SK-N-SH treated with all-trans-retinoic acid at 6 μM for 48 hours (cell line): ENCODE results near the gene CD99.

Source experiments
- ATAC-seq: fragments of 200-7000 bp; cut with Tn5 transposase; 3 replicates; pipeline ENCODE4 v1.9.1; 2020; ENCODE audit warnings: mild to moderate bottlenecking, moderate library complexity
- ARNTL ChIP-seq: fragments of 450-650 bp; formaldehyde crosslinking; IDR thresholded peaks from 2 replicates; pipeline ENCODE4 v1.5.0; 2020; ENCODE audit warnings: low read depth, mild to moderate bottlenecking, moderate library complexity, borderline replicate concordance
- BACH2 ChIP-seq: fragments of 250-450 bp; sonication (Bioruptor Pico); IDR thresholded peaks from 2 replicates; pipeline ENCODE4 v1.9.0; 2021; ENCODE audit warnings: mild to moderate bottlenecking, borderline replicate concordance
- CSDC2 ChIP-seq: fragments of 250-450 bp; sonication (Bioruptor Pico); IDR thresholded peaks from 2 replicates; pipeline ENCODE4 v1.5.0; 2020; ENCODE audit warnings: mild to moderate bottlenecking, moderate library complexity
- ESRRG ChIP-seq: fragments of 250-450 bp; sonication (Bioruptor Pico); IDR thresholded peaks from 2 replicates; pipeline ENCODE4 v1.6.1; 2021; ENCODE audit warnings: mild to moderate bottlenecking
- GLIS3 ChIP-seq: fragments of 250-450 bp; sonication (Bioruptor Pico); IDR thresholded peaks from 2 replicates; pipeline ENCODE4 v1.5.0; 2020; ENCODE audit warnings: mild to moderate bottlenecking, moderate library complexity
- ISL1 ChIP-seq: fragments of 250-450 bp; sonication (Bioruptor Pico); IDR thresholded peaks from 2 replicates; pipeline ENCODE4 v2.1.2; 2022; ENCODE audit warnings: mild to moderate bottlenecking, moderate library complexity
- OSR1 ChIP-seq: fragments of 250-450 bp; sonication (Bioruptor Pico); IDR thresholded peaks from 2 replicates; pipeline ENCODE4 v1.8.0; 2022; ENCODE audit warnings: moderate library complexity, mild to moderate bottlenecking, inconsistent platforms
- PPARA ChIP-seq: fragments of 250-450 bp; sonication (Bioruptor Pico); IDR thresholded peaks from 2 replicates; pipeline ENCODE4 v1.5.0; 2020; ENCODE audit warnings: mild to moderate bottlenecking, borderline replicate concordance
- RARB ChIP-seq: fragments of 250-450 bp; sonication (Bioruptor Pico); IDR thresholded peaks from 2 replicates; pipeline ENCODE4 v1.8.0; 2021; ENCODE audit warnings: mild to moderate bottlenecking, moderate library complexity
- SNAI2 ChIP-seq: fragments of 250-450 bp; sonication (Bioruptor Pico); IDR thresholded peaks from 2 replicates; pipeline ENCODE4 v1.5.0; 2020; ENCODE audit warnings: mild to moderate bottlenecking, moderate library complexity
- TCF4 ChIP-seq: fragments of 250-450 bp; sonication (Bioruptor Pico); IDR thresholded peaks from 2 replicates; pipeline ENCODE4 v1.8.0; 2021; ENCODE audit warnings: mild to moderate bottlenecking, moderate library complexity, borderline replicate concordance
- TOX ChIP-seq: fragments of 250-450 bp; sonication (Bioruptor Pico); IDR thresholded peaks from 2 replicates; pipeline ENCODE4 v1.8.0; 2021; ENCODE audit warnings: mild to moderate bottlenecking, moderate library complexity, borderline replicate concordance
- ZC3H10 ChIP-seq: fragments of 250-450 bp; sonication (Bioruptor Pico); IDR thresholded peaks from 2 replicates; pipeline ENCODE4 v1.5.1; 2021; ENCODE audit warnings: mild to moderate bottlenecking, moderate library complexity
- ZFP3 ChIP-seq: fragments of 250-450 bp; sonication (Bioruptor Pico); IDR thresholded peaks from 2 replicates; pipeline ENCODE4 v1.5.0; 2020; ENCODE audit warnings: mild to moderate bottlenecking, moderate library complexity
- ZFP30 ChIP-seq: fragments of 450-650 bp; formaldehyde crosslinking; IDR thresholded peaks from 2 replicates; pipeline ENCODE4 v1.5.0; 2022; ENCODE audit warnings: mild to moderate bottlenecking, moderate library complexity
- ZNF565 ChIP-seq: fragments of 450-650 bp; formaldehyde crosslinking; conservative IDR thresholded peaks from 2 replicates; pipeline ENCODE4 v1.5.0; 2020; ENCODE audit warnings: low read depth, mild to moderate bottlenecking, moderate library complexity
- ZNF70 ChIP-seq: fragments of 450-650 bp; formaldehyde crosslinking; IDR thresholded peaks from 2 replicates; pipeline ENCODE4 v1.5.0; 2020; ENCODE audit warnings: mild to moderate bottlenecking, moderate library complexity
- ZNF8 ChIP-seq: fragments of 450-650 bp; formaldehyde crosslinking; IDR thresholded peaks from 2 replicates; pipeline ENCODE4 v1.5.0; 2020; ENCODE audit warnings: mild to moderate bottlenecking, moderate library complexity
- TF ChIP-seq, protein P1 (sequence below): fragments of 250-450 bp; sonication (Bioruptor Pico); IDR thresholded peaks from 2 replicates; pipeline ENCODE4 v1.5.1; 2020; ENCODE audit warnings: low read depth, mild to moderate bottlenecking, moderate library complexity
- TF ChIP-seq, protein P2 (sequence below): fragments of 250-450 bp; sonication (Bioruptor Pico); IDR thresholded peaks from 2 replicates; pipeline ENCODE4 v1.5.1; 2021; ENCODE audit warnings: mild to moderate bottlenecking, moderate library complexity
- TF ChIP-seq, protein P3 (sequence below): fragments of 250-450 bp; sonication (Bioruptor Pico); IDR thresholded peaks from 2 replicates; pipeline ENCODE4 v1.8.0; 2020; ENCODE audit warnings: mild to moderate bottlenecking, moderate library complexity, borderline replicate concordance
- TF ChIP-seq, protein P4 (sequence below): fragments of 250-450 bp; sonication (Bioruptor Pico); IDR thresholded peaks from 2 replicates; pipeline ENCODE4 v1.8.0; 2021; ENCODE audit warnings: low read depth, mild to moderate bottlenecking, moderate library complexity, borderline replicate concordance

CD99 gene

DNA sequence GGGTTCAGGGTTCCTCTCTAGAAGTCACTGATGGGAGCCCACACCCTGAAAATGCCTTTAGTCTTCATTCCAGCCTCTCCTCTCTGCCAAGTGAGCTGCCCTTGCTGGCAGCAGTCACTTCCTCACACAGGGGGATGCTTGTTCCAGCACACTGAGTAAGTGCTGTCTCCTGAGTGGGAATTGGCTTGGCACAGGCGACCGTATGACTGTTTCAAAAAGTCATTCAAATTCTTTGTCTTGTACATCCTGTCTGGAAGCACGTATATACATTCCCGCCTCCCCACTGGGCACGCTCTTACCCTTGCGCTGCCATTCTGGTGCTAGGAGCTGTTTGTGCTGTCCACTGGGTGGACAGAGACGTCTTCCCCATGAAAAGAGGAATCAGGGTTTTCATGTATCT is 40.2 kb upstream of the CD99 start:
- ATAC-seq: no peak
- TF ChIP-seq ARNTL (CRISPR knock-in tag): no peak
- TF ChIP-seq ZFP30 (CRISPR knock-in tag): no peak
- no peak for TF ChIP-seq OSR1 (CRISPR knock-in tag)
- no peak for TF ChIP-seq TCF4 (CRISPR knock-in tag)
- TF ChIP-seq ISL1 (CRISPR knock-in tag): no peak
- TF ChIP-seq PPARA (CRISPR knock-in tag): no peak
- no peak for TF ChIP-seq TOX (CRISPR knock-in tag)
- TF ChIP-seq, protein P1, sequence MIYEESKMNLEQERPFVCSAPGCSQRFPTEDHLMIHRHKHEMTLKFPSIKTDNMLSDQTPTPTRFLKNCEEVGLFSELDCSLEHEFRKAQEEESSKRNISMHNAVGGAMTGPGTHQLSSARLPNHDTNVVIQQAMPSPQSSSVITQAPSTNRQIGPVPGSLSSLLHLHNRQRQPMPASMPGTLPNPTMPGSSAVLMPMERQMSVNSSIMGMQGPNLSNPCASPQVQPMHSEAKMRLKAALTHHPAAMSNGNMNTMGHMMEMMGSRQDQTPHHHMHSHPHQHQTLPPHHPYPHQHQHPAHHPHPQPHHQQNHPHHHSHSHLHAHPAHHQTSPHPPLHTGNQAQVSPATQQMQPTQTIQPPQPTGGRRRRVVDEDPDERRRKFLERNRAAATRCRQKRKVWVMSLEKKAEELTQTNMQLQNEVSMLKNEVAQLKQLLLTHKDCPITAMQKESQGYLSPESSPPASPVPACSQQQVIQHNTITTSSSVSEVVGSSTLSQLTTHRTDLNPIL: no peak
- TF ChIP-seq, protein P2, sequence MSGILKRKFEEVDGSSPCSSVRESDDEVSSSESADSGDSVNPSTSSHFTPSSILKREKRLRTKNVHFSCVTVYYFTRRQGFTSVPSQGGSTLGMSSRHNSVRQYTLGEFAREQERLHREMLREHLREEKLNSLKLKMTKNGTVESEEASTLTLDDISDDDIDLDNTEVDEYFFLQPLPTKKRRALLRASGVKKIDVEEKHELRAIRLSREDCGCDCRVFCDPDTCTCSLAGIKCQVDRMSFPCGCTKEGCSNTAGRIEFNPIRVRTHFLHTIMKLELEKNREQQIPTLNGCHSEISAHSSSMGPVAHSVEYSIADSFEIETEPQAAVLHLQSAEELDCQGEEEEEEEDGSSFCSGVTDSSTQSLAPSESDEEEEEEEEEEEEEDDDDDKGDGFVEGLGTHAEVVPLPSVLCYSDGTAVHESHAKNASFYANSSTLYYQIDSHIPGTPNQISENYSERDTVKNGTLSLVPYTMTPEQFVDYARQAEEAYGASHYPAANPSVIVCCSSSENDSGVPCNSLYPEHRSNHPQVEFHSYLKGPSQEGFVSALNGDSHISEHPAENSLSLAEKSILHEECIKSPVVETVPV: no peak
- TF ChIP-seq, protein P3, sequence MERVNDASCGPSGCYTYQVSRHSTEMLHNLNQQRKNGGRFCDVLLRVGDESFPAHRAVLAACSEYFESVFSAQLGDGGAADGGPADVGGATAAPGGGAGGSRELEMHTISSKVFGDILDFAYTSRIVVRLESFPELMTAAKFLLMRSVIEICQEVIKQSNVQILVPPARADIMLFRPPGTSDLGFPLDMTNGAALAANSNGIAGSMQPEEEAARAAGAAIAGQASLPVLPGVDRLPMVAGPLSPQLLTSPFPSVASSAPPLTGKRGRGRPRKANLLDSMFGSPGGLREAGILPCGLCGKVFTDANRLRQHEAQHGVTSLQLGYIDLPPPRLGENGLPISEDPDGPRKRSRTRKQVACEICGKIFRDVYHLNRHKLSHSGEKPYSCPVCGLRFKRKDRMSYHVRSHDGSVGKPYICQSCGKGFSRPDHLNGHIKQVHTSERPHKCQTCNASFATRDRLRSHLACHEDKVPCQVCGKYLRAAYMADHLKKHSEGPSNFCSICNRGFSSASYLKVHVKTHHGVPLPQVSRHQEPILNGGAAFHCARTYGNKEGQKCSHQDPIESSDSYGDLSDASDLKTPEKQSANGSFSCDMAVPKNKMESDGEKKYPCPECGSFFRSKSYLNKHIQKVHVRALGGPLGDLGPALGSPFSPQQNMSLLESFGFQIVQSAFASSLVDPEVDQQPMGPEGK (CRISPR knock-in tag): no peak
- TF ChIP-seq ZC3H10 (CRISPR knock-in tag): no peak
- TF ChIP-seq CSDC2: no peak
- no peak for TF ChIP-seq ESRRG (CRISPR knock-in tag)
- TF ChIP-seq ZNF8 (CRISPR knock-in tag): no peak
- TF ChIP-seq SNAI2: no peak
- TF ChIP-seq ZNF565 (CRISPR knock-in tag): no peak
- TF ChIP-seq GLIS3 (CRISPR knock-in tag): no peak
- TF ChIP-seq, protein P4, sequence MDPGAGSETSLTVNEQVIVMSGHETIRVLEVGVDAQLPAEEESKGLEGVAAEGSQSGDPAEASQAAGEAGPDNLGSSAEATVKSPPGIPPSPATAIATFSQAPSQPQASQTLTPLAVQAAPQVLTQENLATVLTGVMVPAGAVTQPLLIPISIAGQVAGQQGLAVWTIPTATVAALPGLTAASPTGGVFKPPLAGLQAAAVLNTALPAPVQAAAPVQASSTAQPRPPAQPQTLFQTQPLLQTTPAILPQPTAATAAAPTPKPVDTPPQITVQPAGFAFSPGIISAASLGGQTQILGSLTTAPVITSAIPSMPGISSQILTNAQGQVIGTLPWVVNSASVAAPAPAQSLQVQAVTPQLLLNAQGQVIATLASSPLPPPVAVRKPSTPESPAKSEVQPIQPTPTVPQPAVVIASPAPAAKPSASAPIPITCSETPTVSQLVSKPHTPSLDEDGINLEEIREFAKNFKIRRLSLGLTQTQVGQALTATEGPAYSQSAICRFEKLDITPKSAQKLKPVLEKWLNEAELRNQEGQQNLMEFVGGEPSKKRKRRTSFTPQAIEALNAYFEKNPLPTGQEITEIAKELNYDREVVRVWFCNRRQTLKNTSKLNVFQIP (CRISPR knock-in tag): no peak
- TF ChIP-seq ZFP3 (CRISPR knock-in tag): no peak

DNA sequence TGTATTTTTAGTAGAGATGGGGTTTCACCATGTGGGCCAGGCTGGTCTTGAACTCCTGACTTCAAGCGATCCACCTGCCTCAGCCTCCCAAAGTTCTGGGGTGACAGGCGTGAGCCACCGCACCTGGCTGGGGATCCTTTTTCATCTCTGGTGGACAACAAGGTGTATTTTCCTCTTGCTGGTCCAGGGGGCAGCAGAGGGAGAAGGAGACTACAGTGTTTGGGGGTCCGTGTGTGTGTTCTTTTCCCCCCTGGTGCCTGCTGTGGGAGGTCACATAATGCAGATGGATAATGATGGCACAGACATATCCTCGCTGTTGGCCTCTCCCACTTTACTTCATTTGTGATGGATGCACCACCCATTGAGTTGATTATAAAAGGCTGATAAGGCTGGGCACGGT is 39.0 kb upstream of the CD99 start:
- TF ChIP-seq, protein P3 (CRISPR knock-in tag): no peak
- no peak for TF ChIP-seq GLIS3 (CRISPR knock-in tag)
- TF ChIP-seq RARB (CRISPR knock-in tag): no peak
- TF ChIP-seq ZC3H10 (CRISPR knock-in tag): no peak
- TF ChIP-seq CSDC2: no peak
- TF ChIP-seq ZFP30 (CRISPR knock-in tag): no peak
- no peak for TF ChIP-seq ISL1 (CRISPR knock-in tag)
- TF ChIP-seq PPARA (CRISPR knock-in tag): no peak
- no peak for TF ChIP-seq OSR1 (CRISPR knock-in tag)
- no peak for TF ChIP-seq TCF4 (CRISPR knock-in tag)
- no peak for TF ChIP-seq ZNF565 (CRISPR knock-in tag)
- no peak for TF ChIP-seq ZNF70 (CRISPR knock-in tag)
- no peak for TF ChIP-seq ESRRG (CRISPR knock-in tag)
- no peak for TF ChIP-seq BACH2 (CRISPR knock-in tag)
- TF ChIP-seq ZNF8 (CRISPR knock-in tag): no peak
- TF ChIP-seq ZFP3 (CRISPR knock-in tag): no peak
- TF ChIP-seq SNAI2: no peak
- TF ChIP-seq, protein P4 (CRISPR knock-in tag): no peak
- ATAC-seq: no peak
